IMR-90 (cell line): ENCODE results near the gene MINDY2.

Experiments used
- CTCF ChIP-seq: conservative IDR thresholded peaks from 2 replicates; pipeline ENCODE4 v1.5.1; 2012; ENCODE audit warnings: mild to moderate bottlenecking, low read depth, low read length, improper control_type of control experiment
- POLR2A ChIP-seq: IDR thresholded peaks from 2 replicates; pipeline ENCODE4 v1.6.1; 2012; ENCODE audit warnings: mild to moderate bottlenecking, low read depth, low read length

- TF ChIP-seq CTCF (no peak), POLR2A (no peak)
Measured at GRCh38 chr15:58864602-58865424, 93.7 kb downstream of the MINDY2 start.
